HG03432 (cell line): ENCODE measurements around the gene NAT10.
A peak's percentile ranks its signal among the peaks of the same experiment; 100 is the strongest.
"Not testable (repeated sequence)": the region's sequence is repeated elsewhere in the genome, so short reads cannot be mapped to it uniquely, and the experiment has no call there.

Experiments used
- ATAC-seq: cut with Tn5 transposase; IDR thresholded peaks from one replicate; pipeline ENCODE4 v1.9.1; 2021; ENCODE audit warnings: mild to moderate bottlenecking, moderate library complexity; ENCODE audit not compliant: unreplicated experiment

NAT10 gene

GRCh38 chr11:34105079-34105956 lies at the start of gene NAT10:
NAT10 (plus strand) TSS chr11:34105629; CDS start chr11:34108226, 2,597 bp downstream.
- peak; percentile 91 for ATAC-seq

- ATAC-seq, result no peak
These were observed 48.8 kb upstream of the NAT10 start for GRCh38 chr11:34056672-34057071.

- no peak for ATAC-seq
These were observed 42.2 kb upstream of the NAT10 start for GRCh38 chr11:34063061-34063795.

- ATAC-seq, result no peak
These were observed 41.1 kb upstream of the NAT10 start for GRCh38 chr11:34064291-34064690.

- ATAC-seq, result no peak
These were observed 39.8 kb upstream of the NAT10 start for GRCh38 chr11:34065505-34066203.

GRCh38 chr11:34066766-34067165 lies 38.7 kb upstream of the NAT10 start:
- ATAC-seq, result not testable (repeated sequence)

GRCh38 chr11:34067383-34068065 lies 37.9 kb upstream of the NAT10 start:
- ATAC-seq, result no peak

- ATAC-seq, result no peak
These were observed 37.3 kb upstream of the NAT10 start for GRCh38 chr11:34068111-34068510.

GRCh38 chr11:34071306-34071705 lies 34.1 kb upstream of the NAT10 start:
- ATAC-seq, result not testable (repeated sequence)

- ATAC-seq, result no peak
These were observed 33.4 kb upstream of the NAT10 start for GRCh38 chr11:34072041-34072440.

- no peak for ATAC-seq
These were observed 32.6 kb upstream of the NAT10 start for GRCh38 chr11:34072832-34073231.

- no peak for ATAC-seq
These were observed 31.0 kb upstream of the NAT10 start for GRCh38 chr11:34074391-34074790.

GRCh38 chr11:34075178-34075820 lies 30.1 kb upstream of the NAT10 start:
- ATAC-seq, result no peak

- no peak for ATAC-seq
These were observed 24.8 kb upstream of the NAT10 start for GRCh38 chr11:34080609-34081008.

GRCh38 chr11:34084637-34085036 lies 20.8 kb upstream of the NAT10 start:
- no peak for ATAC-seq

- peak; percentile 52 for ATAC-seq
These were observed 18.7 kb upstream of the NAT10 start for GRCh38 chr11:34086554-34087283.

GRCh38 chr11:34091825-34092224 lies 13.6 kb upstream of the NAT10 start:
- ATAC-seq, result no peak

- not testable (repeated sequence) for ATAC-seq
These were observed 10.5 kb upstream of the NAT10 start for GRCh38 chr11:34094900-34095299.

- no peak for ATAC-seq
These were observed 6.6 kb upstream of the NAT10 start for GRCh38 chr11:34098813-34099212.

GRCh38 chr11:34104680-34105078 lies 750 bp upstream of the NAT10 start:
- no peak for ATAC-seq
